H1 (cell line): ENCODE measurements around the gene CWC15. TPM values are rescaled to one million over a fixed set of nuclear protein-coding genes. Genes with fewer than 3 reads are reported as not detected.

Source experiments
- CTCF ChIA-PET: fragments of 300-600 bp; sonication (Branson Sonifier 250); formaldehyde crosslinking; loops from one replicate; lab custom pipeline; 2021; ENCODE audit not compliant: partially characterized antibody; lab: Charles Lee
- POLR2A ChIA-PET: fragments of 300-600 bp; sonication (Branson Sonifier 250); formaldehyde crosslinking; loops from one replicate; lab custom pipeline; 2021; ENCODE audit warnings: inconsistent platforms; ENCODE audit not compliant: partially characterized antibody; lab: Charles Lee
- DNase-seq, 2 experiments: peaks; one replicate each; pipeline versions ENCODE4 v3.0.0 to v3.0.0-alpha.2; 2010 to 2022; ENCODE audit warnings: low spot score in 2 of 2, low read depth in 1 of 2, mixed read lengths in 1 of 2
- FAIRE-seq: peaks from 2 replicates; lab custom pipeline; 2011; peaks lifted over from hg19 to GRCh38; lab: Jason Lieb, UNC
- H2AFZ ChIP-seq: 2 replicates; pipeline ENCODE4 v1.8.1; 2012; ENCODE audit warnings: low read length, inconsistent platforms
- H2AK5ac ChIP-seq: 2 replicates; pipeline ENCODE4 v1.6.1; 2013; ENCODE audit warnings: low read depth, low read length
- H2BK120ac ChIP-seq: replicated peaks from 2 replicates; pipeline ENCODE3; 2013; ENCODE audit warnings: low read depth, low read length, inconsistent platforms
- H2BK12ac ChIP-seq: 2 replicates; pipeline ENCODE4 v1.6.1; 2013; ENCODE audit warnings: low read depth, low read length
- H2BK15ac ChIP-seq: 2 replicates; pipeline ENCODE4 v1.6.1; 2013; ENCODE audit warnings: low read length
- H2BK20ac ChIP-seq: 2 replicates; pipeline ENCODE4 v1.6.1; 2013; ENCODE audit warnings: low read length
- H2BK5ac ChIP-seq: 2 replicates; pipeline ENCODE4 v1.6.1; 2013; ENCODE audit warnings: low read depth, low read length
- H3K14ac ChIP-seq: 2 replicates; pipeline ENCODE4 v1.6.1; 2013; ENCODE audit warnings: inconsistent platforms; ENCODE audit not compliant: insufficient read length
- H3K18ac ChIP-seq: 2 replicates; pipeline ENCODE4 v1.6.1; 2013; ENCODE audit warnings: low read length; ENCODE audit errors: extremely low read depth
- H3K23ac ChIP-seq: 2 replicates; pipeline ENCODE4 v1.6.1; 2013; ENCODE audit warnings: inconsistent platforms; ENCODE audit not compliant: insufficient read length
- H3K23me2 ChIP-seq: 2 replicates; pipeline ENCODE4 v1.6.1; 2013; ENCODE audit warnings: low read depth, low read length
- H3K27ac ChIP-seq: 2 replicates; pipeline ENCODE4 v1.6.1; 2011; ENCODE audit warnings: low read depth, low read length, inconsistent platforms
- H3K27me3 ChIP-seq, 4 experiments: replicated peaks in 1 of 4; 1 replicate in 1 of 4; 2 replicates in 3 of 4; pipeline versions ENCODE4 v1.6.1 to v1.8.1; 2011 to 2013; ENCODE audit warnings: low read length in 3 of 4, mild to moderate bottlenecking in 3 of 4, inconsistent platforms in 2 of 4, mixed read lengths in 2 of 4, moderate library complexity in 1 of 4; ENCODE audit not compliant: control insufficient read depth in 3 of 4, insufficient read depth in 3 of 4; ENCODE audit errors: extremely low read depth in 1 of 4
- H3K36me3 ChIP-seq, 4 experiments: 2 replicates each; pipeline versions ENCODE4 v1.6.1 to v1.8.1; 2011 to 2013; ENCODE audit warnings: mild to moderate bottlenecking in 4 of 4, low read length in 3 of 4, moderate library complexity in 2 of 4, control low read depth in 1 of 4, inconsistent platforms in 1 of 4; ENCODE audit not compliant: insufficient read depth in 4 of 4, control insufficient read depth in 2 of 4
- H3K4ac ChIP-seq: replicated peaks from 2 replicates; pipeline ENCODE3; 2013; ENCODE audit warnings: low read length, low read depth, mixed read lengths, inconsistent platforms; ENCODE audit not compliant: insufficient read length
- H3K4me1 ChIP-seq, 4 experiments: replicated peaks in 1 of 4; 1 replicate in 1 of 4; 2 replicates in 3 of 4; pipeline versions ENCODE4 v1.6.1 to v1.8.1; 2011 to 2013; ENCODE audit warnings: low read length in 3 of 4, inconsistent platforms in 2 of 4, mixed read lengths in 1 of 4; ENCODE audit not compliant: insufficient read depth in 4 of 4, control insufficient read depth in 3 of 4
- H3K4me2 ChIP-seq, 2 experiments: 2 replicates each; pipeline versions ENCODE4 v1.6.1 to v1.8.1; 2011 to 2013; ENCODE audit warnings: low read depth in 2 of 2, low read length in 2 of 2, control low read depth in 1 of 2, inconsistent platforms in 1 of 2, mild to moderate bottlenecking in 1 of 2; ENCODE audit not compliant: insufficient read depth in 1 of 2
- H3K4me3 ChIP-seq, 4 experiments: fragments of 200-600, 300-600 bp in 1 of 4; sonication (generic), shearing (Covaris generic), sonication (Bioruptor Twin) in 1 of 4; 2 replicates each; pipeline versions ENCODE4 v1.5.1 to v1.8.1; 2011 to 2016; ENCODE audit warnings: low read length in 4 of 4, low read depth in 3 of 4, control low read depth in 2 of 4, inconsistent platforms in 2 of 4, mild to moderate bottlenecking in 2 of 4, mixed read lengths in 1 of 4, moderate library complexity in 1 of 4; ENCODE audit not compliant: insufficient read depth in 2 of 4; ENCODE audit errors: extremely low read depth in 1 of 4
- H3K56ac ChIP-seq: replicated peaks from 2 replicates; pipeline ENCODE3; 2013; ENCODE audit warnings: low read depth, mild to moderate bottlenecking, mixed read lengths, low read length, inconsistent platforms; ENCODE audit not compliant: insufficient read length
- H3K79me1 ChIP-seq: 2 replicates; pipeline ENCODE4 v1.6.1; 2013; ENCODE audit warnings: low read depth, low read length, control low read depth
- H3K79me2 ChIP-seq, 2 experiments: 2 replicates each; pipeline versions ENCODE4 v1.6.1 to v1.8.1; 2012 to 2013; ENCODE audit warnings: low read length in 2 of 2, mild to moderate bottlenecking in 2 of 2, inconsistent platforms in 1 of 2; ENCODE audit not compliant: insufficient read depth in 2 of 2, control insufficient read depth in 1 of 2
- H3K9ac ChIP-seq, 4 experiments: replicated peaks in 1 of 4; 1 replicate in 1 of 4; 2 replicates in 3 of 4; pipeline versions ENCODE4 v1.6.1 to v1.8.1; 2011 to 2013; ENCODE audit warnings: low read depth in 3 of 4, low read length in 3 of 4, control low read depth in 2 of 4, mild to moderate bottlenecking in 2 of 4, moderate library complexity in 2 of 4, inconsistent platforms in 1 of 4; ENCODE audit errors: extremely low read depth in 1 of 4
- H3K9me3 ChIP-seq, 2 experiments: 2 replicates each; pipeline versions ENCODE4 v1.6.1 to v1.8.1; 2012 to 2013; ENCODE audit warnings: mild to moderate bottlenecking in 2 of 2, moderate library complexity in 2 of 2, control low read depth in 1 of 2, inconsistent platforms in 1 of 2, low read depth in 1 of 2, low read length in 1 of 2, mixed read lengths in 1 of 2; ENCODE audit not compliant: insufficient read depth in 2 of 2
- H4K20me1 ChIP-seq, 2 experiments: replicated peaks in 1 of 2; 2 replicates each; pipeline versions ENCODE3 to v1.8.1; 2011 to 2013; ENCODE audit warnings: inconsistent platforms in 2 of 2, low read length in 2 of 2, mild to moderate bottlenecking in 1 of 2; ENCODE audit not compliant: insufficient read depth in 2 of 2, control insufficient read depth in 1 of 2
- H4K5ac ChIP-seq: 2 replicates; pipeline ENCODE4 v1.6.1; 2013; ENCODE audit warnings: low read length, low read depth, mixed read lengths, inconsistent platforms; ENCODE audit not compliant: insufficient read length
- H4K8ac ChIP-seq: 2 replicates; pipeline ENCODE4 v1.8.0; 2013; ENCODE audit warnings: mild to moderate bottlenecking, moderate library complexity, low read length, inconsistent platforms; ENCODE audit not compliant: insufficient read depth; ENCODE audit errors: extremely low read depth
- H4K91ac ChIP-seq: replicated peaks from 2 replicates; pipeline ENCODE3; 2013; ENCODE audit warnings: low read length, mixed read lengths, inconsistent platforms; ENCODE audit not compliant: insufficient read length
- CHD2 ChIP-seq: IDR thresholded peaks from 2 replicates; pipeline ENCODE4 v1.6.1; 2012; ENCODE audit warnings: low read length, improper control_type of control experiment
- POU5F1 ChIP-seq: IDR thresholded peaks from 2 replicates; pipeline ENCODE4 v1.6.1; 2011; ENCODE audit warnings: low read depth, mild to moderate bottlenecking, low read length, moderate library complexity
- RFX5 ChIP-seq: IDR thresholded peaks from 2 replicates; pipeline ENCODE4 v1.6.1; 2011; ENCODE audit warnings: low read depth, low read length, improper control_type of control experiment, borderline replicate concordance
- SIN3A ChIP-seq, 2 experiments: IDR thresholded peaks in 1 of 2; conservative IDR thresholded peaks in 1 of 2; 2 replicates each; pipeline ENCODE4 v1.6.1; 2011 to 2012; ENCODE audit warnings: low read length in 2 of 2, improper control_type of control experiment in 1 of 2, low read depth in 1 of 2, mild to moderate bottlenecking in 1 of 2
- SP2 ChIP-seq: IDR thresholded peaks from 2 replicates; pipeline ENCODE4 v1.6.1; 2012; ENCODE audit warnings: mild to moderate bottlenecking, low read length, inconsistent platforms
- TBP ChIP-seq: IDR thresholded peaks from 2 replicates; pipeline ENCODE4 v1.6.1; 2011; ENCODE audit warnings: low read depth, low read length, improper control_type of control experiment
- TEAD4 ChIP-seq: IDR thresholded peaks from 2 replicates; pipeline ENCODE4 v1.6.1; 2012; ENCODE audit warnings: low read depth, low read length, inconsistent platforms, mixed read lengths
- WGBS, 2 experiments: shearing (Covaris generic) in 1 of 2; methylation state at CpG; one replicate each; pipeline versions ENCODE4 v1.1.6 to v1.1.7; 2013 to 2015; ENCODE audit warnings: low lambda C conversion rate in 2 of 2, mixed read lengths in 2 of 2, inconsistent platforms in 1 of 2, low coverage in 1 of 2, missing lambda C conversion rate in 1 of 2; ENCODE audit not compliant: insufficient replicate concordance in 2 of 2, insufficient coverage in 1 of 2, insufficient read length in 1 of 2; ENCODE audit errors: extremely low coverage in 1 of 2, missing lambda C conversion rate in 1 of 2; 5-methylcytosine and 5-hydroxymethylcytosine counted together
- polyA plus RNA-seq, 7 experiments: library from polyadenylated mRNA; depleted of rRNA in 3 of 7; stranded (reverse) in 5 of 7; unstranded in 2 of 7; fragments of >200 nt in 5 of 7; fragments of 200-250 nt in 2 of 7; gene quantifications; 1 replicate in 5 of 7; 2 replicates in 1 of 7; 4 replicates in 1 of 7; pipeline versions ENCODE4 v1.2.1 to v1.2.3, GENCODE V29; 2011 to 2013; ENCODE audit warnings: missing spikeins in 2 of 7, mixed read lengths in 2 of 7
- total RNA-seq: library from RNA; stranded (reverse); fragmentation: NEBNext Ultra II Directional; extraction: Animal tissue kit (Norgen Biotek cat#: 25700); gene quantifications from 2 replicates; pipeline ENCODE4 v1.2.1, GENCODE V29; 2021
- TF ChIP-seq, protein P1 (sequence below): IDR thresholded peaks from 2 replicates; pipeline ENCODE4 v1.6.1; 2012; ENCODE audit warnings: inconsistent platforms

The CWC15 gene
- total and polyA plus RNA-seq, 2 of the 8 experiments (the other 6 are each of a cell fraction or from before 2014, with no cell fraction given): 15.7 to 59.4 TPM

DNA sequence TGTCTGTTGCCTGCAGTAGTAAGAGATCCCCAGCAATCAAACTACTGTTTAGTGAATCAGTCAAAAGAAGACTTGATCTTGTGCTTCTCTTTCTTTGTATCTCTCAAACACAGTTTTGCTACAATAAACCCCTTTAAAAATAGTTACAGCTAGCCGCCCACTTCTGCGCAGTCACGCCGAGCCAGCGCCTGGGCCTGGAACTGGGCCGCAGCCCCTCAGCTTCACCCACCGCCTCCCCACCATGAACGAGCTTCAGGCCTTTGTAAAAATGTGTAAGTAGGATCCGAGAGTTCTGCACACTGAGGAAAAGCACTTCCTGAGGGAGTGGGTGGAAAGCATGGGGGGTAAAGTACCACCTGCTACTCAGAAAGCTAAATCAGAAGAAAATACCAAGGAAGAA lies 60.5 kb downstream of the CWC15 start:
- Histone ChIP-seq H3K4me2 (no peak overlapping the region), H3K4me1 (peaks cover 0 to 3% (median 0%) of the 10 kb centered on the region in 4 experiments; a peak in 1 of 7 replicates), H3K23me2 (no peaks in the 10 kb centered on the region; the same call in 1 of the 2 replicates), H2AK5ac (no peak overlapping the region), H2AFZ (no peak overlapping the region), H3K4ac (no peak overlapping the region), H4K8ac (no peak overlapping the region), H3K9ac (no peak overlapping the region), H2BK20ac (no peak overlapping the region), H2BK120ac (no peak overlapping the region), H3K18ac (no peak overlapping the region), H2BK5ac (no peak overlapping the region), H4K20me1 (no peaks in the 10 kb centered on the region), H3K79me2 (no peaks in the 10 kb centered on the region), H3K9me3 (no peaks in the 10 kb centered on the region), H4K91ac (no peak overlapping the region), H3K56ac (no peak overlapping the region), H3K14ac (no peak overlapping the region), H4K5ac (no peak overlapping the region), H3K36me3 (no peaks in the 10 kb centered on the region), H3K23ac (no peak overlapping the region), H2BK12ac (no peak overlapping the region), H3K27me3 (peaks cover 0 to 1% (median 0%) of the 10 kb centered on the region in 4 experiments; a peak in 1 of 7 replicates), H3K79me1 (no peaks in the 10 kb centered on the region), H2BK15ac (no peak overlapping the region), H3K27ac (no peak overlapping the region), H3K4me3 (no peak overlapping the region)
- ChIA-PET POLR2A (interaction anchor here (2.2 kb wide), 1 partner anchor 12 kb away, joined by 6 read pairs; no protein-coding TSS in a partner anchor), CTCF (interaction anchor here (0.6 to 2.5 kb wide), 5 partner anchors 9 to 1888 kb away, joined by 3 to 9 read pairs (median 3); no protein-coding TSS in a partner anchor)
- WGBS, 2 experiments: 88% methylated on average over 9 of the region's 9 CpGs; no CpG with 5 or more reads in 1 of the 2 experiments
- FAIRE-seq (no peak), DNase-seq (no peak)
- no peak for TF ChIP-seq TEAD4
- TF ChIP-seq SIN3A (conservative IDR thresholded peaks at IDR 0.05 in 1 of 2, IDR thresholded peaks at IDR 0.05 in 1 of 2; ENCODE audit: low read depth in 1 of 2, low read length in 2 of 2): no peak
- TF ChIP-seq SP2: no peak
- TF ChIP-seq, protein P1, sequence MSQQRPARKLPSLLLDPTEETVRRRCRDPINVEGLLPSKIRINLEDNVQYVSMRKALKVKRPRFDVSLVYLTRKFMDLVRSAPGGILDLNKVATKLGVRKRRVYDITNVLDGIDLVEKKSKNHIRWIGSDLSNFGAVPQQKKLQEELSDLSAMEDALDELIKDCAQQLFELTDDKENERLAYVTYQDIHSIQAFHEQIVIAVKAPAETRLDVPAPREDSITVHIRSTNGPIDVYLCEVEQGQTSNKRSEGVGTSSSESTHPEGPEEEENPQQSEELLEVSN: no peak
- TF ChIP-seq TBP: no peak
- no peak for TF ChIP-seq POU5F1
- TF ChIP-seq CHD2: no peak
- TF ChIP-seq RFX5: no peak
